HUES64 (cell line): ENCODE measurements around the gene RNF125. TPM values are rescaled to one million over a fixed set of nuclear protein-coding genes. Genes with fewer than 3 reads are reported as not detected.

Experiments
- H3K27ac ChIP-seq: 2 replicates; pipeline ENCODE4 v1.7.0; 2013; ENCODE audit warnings: low read depth, low read length, inconsistent platforms
- H3K27me3 ChIP-seq: 2 replicates; pipeline ENCODE4 v1.6.1; 2013; ENCODE audit warnings: mild to moderate bottlenecking, low read length; ENCODE audit not compliant: insufficient read depth
- H3K36me3 ChIP-seq: 2 replicates; pipeline ENCODE4 v1.6.1; 2013; ENCODE audit warnings: mild to moderate bottlenecking, low read length; ENCODE audit not compliant: insufficient read depth
- H3K4me1 ChIP-seq: 2 replicates; pipeline ENCODE4 v1.6.1; 2013; ENCODE audit warnings: mild to moderate bottlenecking, low read length, moderate library complexity; ENCODE audit not compliant: insufficient read depth
- H3K4me3 ChIP-seq: 2 replicates; pipeline ENCODE4 v1.5.1; 2013; ENCODE audit warnings: mild to moderate bottlenecking, low read length, moderate library complexity
- H3K9ac ChIP-seq: 2 replicates; pipeline ENCODE4 v1.6.1; 2013; ENCODE audit warnings: mild to moderate bottlenecking, low read depth, low read length
- H3K9me3 ChIP-seq: 2 replicates; pipeline ENCODE4 v1.6.1; 2013; ENCODE audit warnings: low read depth, low read length; ENCODE audit not compliant: insufficient read depth
- WGBS: fragments of 150-250, 120-280 bp; methylation state at CpG from one replicate; pipeline ENCODE4 v1.1.7; 2013; ENCODE audit warnings: missing lambda C conversion rate; 5-methylcytosine and 5-hydroxymethylcytosine counted together
- polyA plus RNA-seq, 2 experiments: library from polyadenylated mRNA; stranded (reverse); fragments of 50-300 nt; gene quantifications; one replicate each; pipeline ENCODE4 v1.2.3, GENCODE V29; 2013

The RNF125 gene
- polyA plus RNA-seq (2013, experiment 1 of 2): 5.5 TPM
- 6.8 TPM for polyA plus RNA-seq (2013, experiment 2 of 2)

GRCh38 chr18:32018331-32019250, at the start of gene RNF125:
RNF125 (plus strand) TSS chr18:32018825; CDS start chr18:32018864, 39 bp downstream.
- Histone ChIP-seq H3K36me3 (no peaks in the 10 kb centered on the region), H3K27ac (peak within 1 kb of the TSS; percentile 57; the same call in 1 of the 2 replicates), H3K9me3 (no peaks in the 10 kb centered on the region), H3K4me1 (peaks cover 13% of the 10 kb centered on the region), H3K9ac (peak within 1 kb of the TSS; percentile 70), H3K4me3 (peak within 1 kb of the TSS; percentile 71), H3K27me3 (peaks cover 13% of the 10 kb centered on the region; the same call in 1 of the 2 replicates)
- under 1% methylated on average over 66 of the region's 66 CpGs for WGBS

- Histone ChIP-seq H3K27ac (no peak overlapping the region), H3K9ac (no peak overlapping the region), H3K36me3 (no peaks in the 10 kb centered on the region; the same call in 1 of the 2 replicates), H3K4me1 (no peaks in the 10 kb centered on the region), H3K27me3 (no peaks in the 10 kb centered on the region), H3K4me3 (no peak overlapping the region), H3K9me3 (peaks cover 20% of the 10 kb centered on the region)
- 53% methylated on average over 3 of the region's 3 CpGs for WGBS
Observed at GRCh38 chr18:31970617-31971016, 48.0 kb upstream of the RNF125 start.

- Histone ChIP-seq H3K9me3 (peaks cover 37% of the 10 kb centered on the region), H3K4me1 (no peaks in the 10 kb centered on the region)
Observed at GRCh38 chr18:31973929-31974546, 44.6 kb upstream of the RNF125 start.

GRCh38 chr18:31976242-31976641, 42.4 kb upstream of the RNF125 start:
- Histone ChIP-seq H3K9me3 (peaks cover 42% of the 10 kb centered on the region), H3K4me3 (no peak overlapping the region), H3K9ac (no peak overlapping the region), H3K4me1 (no peaks in the 10 kb centered on the region), H3K27me3 (no peaks in the 10 kb centered on the region), H3K27ac (no peak overlapping the region), H3K36me3 (no peaks in the 10 kb centered on the region; the same call in 1 of the 2 replicates)
- 92% methylated on average over 3 of the region's 3 CpGs for WGBS

More at GRCh38 chr18:31973929-31974546, 44.6 kb upstream of the RNF125 start:
- Histone ChIP-seq H3K27me3 (no peaks in the 10 kb centered on the region), H3K4me3 (no peak overlapping the region), H3K27ac (no peak overlapping the region), H3K36me3 (no peaks in the 10 kb centered on the region; the same call in 1 of the 2 replicates), H3K9ac (no peak overlapping the region)
- 97% methylated on average over 4 of the region's 4 CpGs for WGBS

GRCh38 chr18:31977270-31977872, 41.3 kb upstream of the RNF125 start:
- no peaks in the 10 kb centered on the region for H3K27me3 ChIP-seq
- 75% methylated on average over 8 of the region's 9 CpGs for WGBS
- H3K27ac ChIP-seq: no peak overlapping the region
- H3K9ac ChIP-seq: no peak overlapping the region
- H3K4me1 ChIP-seq: no peaks in the 10 kb centered on the region
- peaks cover 42% of the 10 kb centered on the region for H3K9me3 ChIP-seq
- no peaks in the 10 kb centered on the region; the same call in 1 of the 2 replicates for H3K36me3 ChIP-seq
- no peak overlapping the region for H3K4me3 ChIP-seq

- 94% methylated on average over 5 of the region's 5 CpGs for WGBS
- H3K9ac ChIP-seq: no peak overlapping the region
- no peak overlapping the region for H3K27ac ChIP-seq
- H3K4me1 ChIP-seq: no peaks in the 10 kb centered on the region
- no peak overlapping the region for H3K4me3 ChIP-seq
- no peaks in the 10 kb centered on the region for H3K27me3 ChIP-seq
- no peaks in the 10 kb centered on the region; the same call in 1 of the 2 replicates for H3K36me3 ChIP-seq
- peaks cover 37% of the 10 kb centered on the region for H3K9me3 ChIP-seq
Observed at GRCh38 chr18:31978616-31979015, 40.0 kb upstream of the RNF125 start.

GRCh38 chr18:31979714-31980113, 38.9 kb upstream of the RNF125 start:
- Histone ChIP-seq H3K4me3 (no peak overlapping the region), H3K36me3 (no peaks in the 10 kb centered on the region; the same call in 1 of the 2 replicates), H3K27me3 (no peaks in the 10 kb centered on the region), H3K27ac (no peak overlapping the region), H3K4me1 (no peaks in the 10 kb centered on the region), H3K9me3 (peaks cover 26% of the 10 kb centered on the region), H3K9ac (no peak overlapping the region)
- 91% methylated on average over 2 of the region's 2 CpGs for WGBS

- Histone ChIP-seq H3K27me3 (no peaks in the 10 kb centered on the region), H3K4me1 (no peaks in the 10 kb centered on the region), H3K4me3 (no peak overlapping the region), H3K9ac (no peak overlapping the region), H3K36me3 (no peaks in the 10 kb centered on the region), H3K27ac (no peak overlapping the region), H3K9me3 (peaks cover 22% of the 10 kb centered on the region)
Observed at GRCh38 chr18:31980863-31981262, 37.8 kb upstream of the RNF125 start.

- no peak overlapping the region for H3K4me3 ChIP-seq
- H3K4me1 ChIP-seq: no peaks in the 10 kb centered on the region
- 82% methylated on average over 3 of the region's 3 CpGs for WGBS
- H3K36me3 ChIP-seq: no peaks in the 10 kb centered on the region
- peaks cover 15% of the 10 kb centered on the region for H3K9me3 ChIP-seq
- no peaks in the 10 kb centered on the region for H3K27me3 ChIP-seq
- H3K9ac ChIP-seq: no peak overlapping the region
- no peak overlapping the region for H3K27ac ChIP-seq
Observed at GRCh38 chr18:31983020-31983419, 35.6 kb upstream of the RNF125 start.

GRCh38 chr18:31983976-31984375, 34.6 kb upstream of the RNF125 start:
- Histone ChIP-seq H3K9me3 (peaks cover 6% of the 10 kb centered on the region), H3K27ac (no peak overlapping the region), H3K4me3 (no peak overlapping the region), H3K4me1 (no peaks in the 10 kb centered on the region), H3K9ac (no peak overlapping the region), H3K36me3 (no peaks in the 10 kb centered on the region), H3K27me3 (no peaks in the 10 kb centered on the region)
- 93% methylated on average over 5 of the region's 5 CpGs for WGBS

GRCh38 chr18:31990823-31991222, 27.8 kb upstream of the RNF125 start:
- Histone ChIP-seq H3K9ac (no peak overlapping the region), H3K36me3 (no peaks in the 10 kb centered on the region), H3K27me3 (no peaks in the 10 kb centered on the region), H3K27ac (no peak overlapping the region), H3K9me3 (no peaks in the 10 kb centered on the region), H3K4me1 (no peaks in the 10 kb centered on the region), H3K4me3 (no peak overlapping the region)
- 95% methylated on average over 2 of the region's 2 CpGs for WGBS
